Skeletal muscle tissue (tissue), 4 donors: Measurements from ENCODE around the gene TSPOAP1. TPM values are rescaled to one million over a fixed set of nuclear protein-coding genes. Genes with fewer than 3 reads are reported as not detected.

Experiments
- H3K27ac ChIP-seq: one replicate; pipeline ENCODE4 v1.7.0; 2013; ENCODE audit warnings: mild to moderate bottlenecking, low read depth, low read length, inconsistent platforms
- H3K27me3 ChIP-seq, 3 donors: one replicate each; pipeline ENCODE4 v1.7.0; 2013; ENCODE audit warnings: low read length in 3 of 3; ENCODE audit not compliant: control insufficient read depth in 3 of 3, insufficient read depth in 3 of 3
- H3K36me3 ChIP-seq, 3 donors: one replicate each; pipeline ENCODE4 v1.7.0; 2013; ENCODE audit warnings: low read length in 3 of 3; ENCODE audit not compliant: control insufficient read depth in 3 of 3, insufficient read depth in 3 of 3
- H3K4me1 ChIP-seq, 3 donors: one replicate each; pipeline ENCODE4 v1.7.0; 2013; ENCODE audit warnings: low read length in 3 of 3, mild to moderate bottlenecking in 3 of 3; ENCODE audit not compliant: control insufficient read depth in 3 of 3, insufficient read depth in 3 of 3
- H3K4me3 ChIP-seq, 3 donors: one replicate each; pipeline ENCODE4 v1.7.0; 2013; ENCODE audit warnings: low read length in 3 of 3
- H3K9ac ChIP-seq, 3 donors: one replicate each; pipeline ENCODE4 v1.7.0; 2013; ENCODE audit warnings: low read length in 3 of 3, mild to moderate bottlenecking in 3 of 3, moderate library complexity in 2 of 3, low read depth in 1 of 3
- H3K9me3 ChIP-seq, 3 donors: one replicate each; pipeline ENCODE4 v1.7.0; 2013; ENCODE audit warnings: low read length in 3 of 3; ENCODE audit not compliant: control insufficient read depth in 3 of 3
- total RNA-seq: library from RNA; depleted of rRNA; stranded (reverse); fragments of >200 nt; gene quantifications from one replicate; pipeline ENCODE4 v1.2.3, GENCODE V29; 2014
- donor health status: Osteomylitis.

The TSPOAP1 gene
- total RNA-seq, 1 donor from 2014 or later, result 1.0 TPM

DNA sequence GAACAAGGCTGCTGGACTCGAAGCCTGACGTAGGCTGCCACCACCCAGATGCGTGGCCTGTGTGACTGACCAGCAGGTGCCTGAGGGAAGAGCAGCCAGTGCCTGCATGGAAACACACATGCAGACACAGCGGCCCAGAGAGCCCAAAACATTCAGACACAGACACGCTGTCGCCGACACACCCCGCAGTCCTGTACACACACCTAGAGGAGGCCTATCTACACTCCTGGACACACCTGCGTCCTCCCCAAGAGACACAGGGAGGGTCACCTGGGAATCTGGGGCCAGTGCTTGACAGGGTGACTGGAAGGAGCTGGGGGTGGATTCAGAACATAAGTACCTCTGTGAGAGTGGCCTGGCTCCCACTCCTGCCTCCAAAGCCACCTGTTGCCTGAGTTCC is 6.1 kb upstream of the TSPOAP1 start:
- no peak overlapping the region for H3K27ac ChIP-seq
- no peaks in the 10 kb centered on the region for H3K9me3 ChIP-seq
- no peak overlapping the region for H3K4me3 ChIP-seq
- H3K36me3 ChIP-seq, result no peaks in the 10 kb centered on the region
- H3K27me3 ChIP-seq, result peaks cover 12 to 51% (median 14%) of the 10 kb centered on the region in 3 donors
- no peak overlapping the region for H3K9ac ChIP-seq
- H3K4me1 ChIP-seq, result peaks cover 13 to 19% (median 14%) of the 10 kb centered on the region in 3 donors

DNA sequence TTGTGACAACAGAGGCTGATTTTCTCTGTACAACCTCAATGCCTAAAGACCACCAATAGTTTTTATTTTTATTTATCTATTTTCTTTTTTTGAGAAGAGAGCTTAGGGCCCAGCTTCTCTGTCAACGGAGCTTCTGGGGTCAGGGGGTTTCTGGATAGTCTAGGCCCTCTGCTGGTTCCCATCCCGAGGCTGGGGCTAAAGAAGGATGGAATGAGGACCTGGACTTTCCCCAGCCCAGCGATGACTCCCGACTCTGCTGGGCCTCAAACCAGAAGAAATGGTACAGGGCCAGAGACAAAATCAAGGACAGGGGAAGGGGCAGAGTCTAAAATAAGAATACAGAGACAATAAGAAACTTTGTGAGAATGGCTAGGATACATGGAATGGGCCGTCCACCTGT is 5.7 kb upstream of the TSPOAP1 start:
- Histone ChIP-seq H3K4me3 (no peak overlapping the region), H3K9ac (no peak overlapping the region), H3K27ac (no peak overlapping the region), H3K36me3 (no peaks in the 10 kb centered on the region), H3K4me1 (peaks cover 13 to 18% (median 14%) of the 10 kb centered on the region in 3 donors), H3K9me3 (no peaks in the 10 kb centered on the region), H3K27me3 (peaks cover 12 to 52% (median 14%) of the 10 kb centered on the region in 3 donors)

- Histone ChIP-seq H3K9me3 (no peaks in the 10 kb centered on the region), H3K27ac (no peak overlapping the region), H3K4me1 (peaks cover 13 to 17% (median 14%) of the 10 kb centered on the region in 3 donors), H3K36me3 (no peaks in the 10 kb centered on the region), H3K4me3 (no peak overlapping the region), H3K9ac (peak overlapping the region in 1 of 3 donors; percentile 23), H3K27me3 (peaks cover 12 to 52% (median 13%) of the 10 kb centered on the region in 3 donors)
Measured at GRCh38 chr17:58333736-58334207, 5.2 kb upstream of the TSPOAP1 start.

DNA sequence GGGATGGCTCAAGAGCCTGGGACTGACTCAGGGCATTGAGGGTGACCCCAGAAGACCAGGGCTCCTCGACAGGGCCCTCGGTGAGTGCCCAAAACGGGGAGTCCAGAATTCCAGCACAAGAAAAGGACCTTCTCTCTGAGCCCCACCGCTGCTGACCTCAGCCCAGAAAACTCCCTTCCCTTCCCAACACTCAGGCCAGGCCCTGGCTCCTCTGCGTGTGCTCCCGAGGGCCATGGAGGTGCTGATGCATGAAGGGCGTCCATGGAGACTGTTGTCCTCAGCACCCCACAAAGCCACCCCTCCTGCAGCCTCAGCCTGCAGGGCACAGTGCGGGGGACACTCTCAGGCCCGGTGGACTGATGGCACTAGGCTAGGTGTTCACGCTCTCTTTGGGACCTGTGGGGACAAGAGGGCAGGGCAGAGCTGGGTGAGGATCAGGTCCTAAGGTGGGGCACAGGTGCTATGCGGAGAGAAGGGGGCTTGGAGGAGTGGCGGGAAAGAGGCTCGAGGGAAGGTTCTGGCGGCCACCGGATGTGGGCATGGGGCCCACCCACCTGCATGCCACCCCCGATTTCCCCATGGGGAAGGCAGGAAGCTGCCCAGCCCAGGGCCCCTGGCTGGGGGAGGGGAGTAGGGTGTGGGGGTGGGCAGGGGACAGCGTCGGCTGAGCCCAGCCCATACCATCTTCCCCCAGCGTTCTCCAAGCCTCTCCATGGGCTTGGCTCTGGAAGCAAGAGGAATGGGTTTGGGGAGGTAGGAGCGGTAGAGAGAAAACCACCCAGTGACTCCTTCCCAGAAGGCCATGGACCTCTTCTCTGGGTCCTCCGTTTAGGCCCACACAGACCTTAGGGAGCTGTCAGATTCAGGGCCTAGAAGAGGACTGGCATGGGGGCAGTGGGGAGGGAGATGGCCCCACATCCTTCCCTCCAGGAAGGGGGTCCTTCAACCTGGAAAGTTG is 4.5 kb upstream of the TSPOAP1 start:
- H3K9ac ChIP-seq, result peak overlapping the region in 1 of 3 donors; percentile 8
- peaks cover 14 to 55% (median 20%) of the 10 kb centered on the region in 3 donors for H3K27me3 ChIP-seq
- peak overlapping the region; percentile 2 for H3K27ac ChIP-seq
- H3K9me3 ChIP-seq, result no peaks in the 10 kb centered on the region
- H3K4me3 ChIP-seq, result peak overlapping the region in 2 of 3 donors; percentile 14 to 19
- peaks cover 13 to 15% (median 14%) of the 10 kb centered on the region in 3 donors for H3K4me1 ChIP-seq
- H3K36me3 ChIP-seq, result no peaks in the 10 kb centered on the region

DNA sequence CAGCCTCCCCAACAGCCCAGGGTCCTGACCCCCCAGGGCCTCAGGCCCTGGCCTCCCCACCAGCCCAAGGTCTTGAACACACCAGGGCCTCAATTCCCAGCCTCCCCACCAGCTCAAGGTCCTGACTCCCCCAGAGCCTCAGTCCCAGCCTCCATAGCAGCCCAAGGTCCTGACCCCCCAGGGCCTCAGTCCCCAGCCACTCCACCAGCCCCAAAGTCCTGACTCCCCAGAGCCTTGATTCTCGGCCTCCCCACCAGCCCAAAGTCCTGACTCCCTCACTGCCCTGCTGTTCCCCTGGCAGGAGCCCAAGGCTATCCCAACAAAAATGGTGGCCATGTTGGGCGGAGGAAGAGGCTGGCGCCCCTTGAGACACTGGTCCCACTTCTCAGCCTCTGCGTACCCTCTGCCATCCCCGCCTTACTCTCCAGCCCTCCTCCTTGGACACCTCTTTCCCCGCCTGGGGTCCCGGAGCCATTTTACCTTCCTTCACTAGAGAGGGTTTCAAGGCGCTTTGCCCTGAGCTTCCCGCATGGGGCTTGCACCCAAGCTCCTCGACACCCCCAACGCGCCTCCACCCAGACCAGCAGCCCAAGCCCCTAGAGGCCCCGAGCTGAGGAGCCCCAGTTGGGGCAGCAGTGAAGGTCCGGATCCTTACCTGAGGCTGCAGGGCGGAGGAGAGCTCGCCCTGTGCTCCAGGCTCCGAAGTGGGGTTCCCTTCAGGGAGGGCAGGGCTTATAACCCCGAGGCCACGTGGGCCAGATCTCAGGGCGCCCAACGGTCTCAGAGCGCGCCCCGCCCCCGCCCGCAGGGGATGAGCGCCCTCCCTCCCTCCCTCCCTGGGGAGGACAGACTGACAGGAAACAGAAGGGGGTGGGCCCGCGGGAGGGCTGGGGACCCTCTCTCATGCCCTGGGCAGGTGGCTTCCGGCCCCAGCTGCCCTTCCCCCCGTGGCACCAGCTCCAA is 3.5 kb upstream of the TSPOAP1 start:
- H3K9me3 ChIP-seq, result no peaks in the 10 kb centered on the region
- H3K4me1 ChIP-seq, result peaks cover 8 to 13% (median 11%) of the 10 kb centered on the region in 3 donors
- peak overlapping the region; percentile 69 for H3K27ac ChIP-seq
- H3K9ac ChIP-seq, result peak overlapping the region in 1 of 3 donors; percentile 56
- no peaks in the 10 kb centered on the region for H3K36me3 ChIP-seq
- H3K27me3 ChIP-seq, result peaks cover 16 to 50% (median 29%) of the 10 kb centered on the region in 3 donors
- peak overlapping the region; percentile 29 to 63 (median 62) for H3K4me3 ChIP-seq

GRCh38 chr17:58330997-58331814 is 2.6 kb upstream of the TSPOAP1 start:
- Histone ChIP-seq H3K9ac (peak overlapping the region in 1 of 3 donors; percentile 56), H3K27ac (peak overlapping the region; percentile 69), H3K4me1 (peaks cover 3 to 6% (median 4%) of the 10 kb centered on the region in 3 donors), H3K9me3 (no peaks in the 10 kb centered on the region), H3K4me3 (peak overlapping the region; percentile 29 to 63 (median 62)), H3K27me3 (peaks cover 18 to 50% (median 29%) of the 10 kb centered on the region in 3 donors), H3K36me3 (no peaks in the 10 kb centered on the region)

DNA sequence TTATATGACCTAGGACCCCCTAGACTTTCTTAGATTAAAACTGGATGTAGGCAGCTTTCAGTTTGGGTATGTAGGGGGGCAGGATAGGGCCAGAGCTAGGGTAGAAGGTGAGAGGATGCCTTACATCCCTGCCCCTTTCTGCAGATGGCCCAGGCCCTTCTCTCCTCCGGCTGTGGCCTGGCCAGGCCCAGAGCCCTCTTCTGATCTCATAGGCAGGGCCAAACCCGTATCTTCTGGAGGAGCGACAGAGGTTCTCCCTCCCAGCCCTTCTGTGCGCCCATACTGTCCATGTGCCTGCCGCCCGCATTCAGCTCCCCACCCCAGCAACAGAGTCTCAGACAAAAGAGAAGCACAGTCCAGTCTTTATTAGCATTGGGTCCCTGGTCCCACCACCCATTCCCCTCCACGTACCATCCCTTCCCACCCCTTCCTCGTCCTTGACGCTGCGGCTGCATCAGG is 2.0 kb upstream of the TSPOAP1 start:
- H3K9me3 ChIP-seq, result no peaks in the 10 kb centered on the region
- H3K4me1 ChIP-seq, result peaks cover 0 to 1% (median 0%) of the 10 kb centered on the region in 3 donors
- peaks cover 14 to 46% (median 29%) of the 10 kb centered on the region in 3 donors for H3K27me3 ChIP-seq
- no peaks in the 10 kb centered on the region for H3K36me3 ChIP-seq
- H3K9ac ChIP-seq, result no peak overlapping the region
- peak overlapping the region; percentile 69 for H3K27ac ChIP-seq
- peak overlapping the region in 2 of 3 donors; percentile 40 to 43 for H3K4me3 ChIP-seq

DNA sequence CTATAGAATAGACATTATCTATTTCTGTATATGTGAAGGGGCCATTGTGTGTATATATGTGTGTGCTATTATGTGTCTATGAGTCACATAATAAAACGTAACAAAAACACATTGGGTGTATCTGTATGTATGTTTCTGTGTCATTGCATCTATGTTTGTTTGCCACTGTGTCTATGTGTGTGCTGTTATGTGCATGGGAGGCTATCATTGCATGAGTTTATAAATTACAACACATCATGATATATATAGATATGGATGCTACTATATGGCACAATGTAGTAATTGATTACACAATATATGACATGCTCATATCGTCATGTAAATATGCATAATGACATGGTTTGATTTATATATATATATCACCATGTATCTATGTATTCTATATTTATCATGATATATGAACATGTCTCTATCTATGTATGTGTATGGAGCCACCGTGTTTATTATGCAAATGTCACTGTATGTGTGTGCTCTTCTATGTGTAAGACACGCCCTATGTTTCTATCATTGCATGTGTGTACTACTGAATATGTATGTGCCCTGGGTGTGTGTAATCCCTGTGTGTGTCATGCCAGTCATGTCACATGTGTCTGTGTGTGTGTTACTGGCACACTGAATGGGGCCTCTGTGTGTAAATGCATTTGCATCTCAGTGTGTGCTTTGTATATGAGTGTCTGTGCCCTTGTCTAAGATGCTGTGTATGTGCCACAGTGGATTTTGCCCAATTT is 1.4 kb upstream of the TSPOAP1 start:
- peak overlapping the region in 1 of 3 donors; percentile 43 for H3K4me3 ChIP-seq
- no peak overlapping the region for H3K27ac ChIP-seq
- H3K4me1 ChIP-seq, result peaks cover 1 to 4% (median 4%) of the 10 kb centered on the region in 3 donors
- H3K9ac ChIP-seq, result no peak overlapping the region
- peaks cover 14 to 46% (median 29%) of the 10 kb centered on the region in 3 donors for H3K27me3 ChIP-seq
- H3K9me3 ChIP-seq, result no peaks in the 10 kb centered on the region
- H3K36me3 ChIP-seq, result no peaks in the 10 kb centered on the region
